Stomach (tissue), 9 donors: ENCODE results near the gene CDK7. TPM values are rescaled to one million over a fixed set of nuclear protein-coding genes. Genes with fewer than 3 reads are reported as not detected.

Experiments
- DNase-seq, 2 donors: peaks; one replicate each; pipeline versions ENCODE4 v3.0.0 to v3.0.0-alpha.2; 2013 to 2019
- H3K27ac ChIP-seq, 5 donors: fragments of 200-600 bp in 4 of 5; sonication (generic) in 4 of 5; one replicate each; pipeline ENCODE4 v1.5.1; 2013 to 2019; ENCODE audit warnings: mild to moderate bottlenecking in 1 of 5, moderate library complexity in 1 of 5
- H3K27me3 ChIP-seq, 3 donors: fragments of 200-600 bp; sonication (generic); one replicate each; pipeline ENCODE4 v1.5.1; 2017 to 2019; ENCODE audit warnings: mixed run types in 1 of 3
- H3K36me3 ChIP-seq, 4 donors: fragments of 200-600 bp; sonication (generic); 1 replicate in 3 of 4; 2 replicates in 1 of 4; pipeline ENCODE4 v1.5.1; 2016 to 2019
- H3K4me1 ChIP-seq, 4 donors: fragments of 200-600 bp; sonication (generic); one replicate each; pipeline ENCODE4 v1.5.1; 2016 to 2019
- H3K4me3 ChIP-seq, 4 donors: fragments of 200-600 bp; sonication (generic) in 3 of 4; one replicate each; pipeline ENCODE4 v1.5.1; 2016 to 2019; ENCODE audit warnings: mild to moderate bottlenecking in 1 of 4
- H3K9me3 ChIP-seq, 4 donors: fragments of 200-600 bp; sonication (generic); one replicate each; pipeline ENCODE4 v1.5.1; 2016 to 2019
- CTCF ChIP-seq, 7 experiments: fragments of 450-650 bp in 4 of 7; fragments of 200-600 bp in 3 of 7; sonication (generic) in 3 of 7; IDR thresholded peaks; one replicate each; pipeline ENCODE4 v1.5.1; 2016 to 2019; ENCODE audit warnings: antibody characterized with exemption in 7 of 7, control low read depth in 2 of 7, mild to moderate bottlenecking in 1 of 7
- EP300 ChIP-seq: sonication (generic); formaldehyde crosslinking; IDR thresholded peaks from one replicate; pipeline ENCODE4 v1.6.1; 2017; ENCODE audit warnings: antibody characterized with exemption
- POLR2A ChIP-seq, 4 donors: fragments of 450-650 bp; IDR thresholded peaks; one replicate each; pipeline ENCODE4 v1.6.1; 2016; ENCODE audit warnings: antibody characterized with exemption in 4 of 4, control low read depth in 2 of 4, mild to moderate bottlenecking in 1 of 4, moderate library complexity in 1 of 4
- POLR2AphosphoS5 ChIP-seq, 3 donors: sonication (generic); formaldehyde crosslinking; IDR thresholded peaks; one replicate each; pipeline ENCODE4 v1.6.1; 2016; ENCODE audit warnings: antibody characterized with exemption in 3 of 3
- WGBS, 5 donors: extraction: QIAGEN DNeasy Blood & Tissue Kit in 3 of 5; methylation state at CpG; one replicate each; pipeline versions ENCODE4 v1.1.5 to v1.1.7; 2013 to 2018; 5-methylcytosine and 5-hydroxymethylcytosine counted together
- intact Hi-C: fragments of 100-400 bp; cut with DNase I; formaldehyde crosslinking; loops from one replicate; pipeline ENCODE4 v1.15.1; 2023; ENCODE audit warnings: low total_unique reads
- polyA plus RNA-seq, 3 donors: library from polyadenylated mRNA; stranded (reverse); fragments of 200-250 nt; gene quantifications; one replicate each; pipeline ENCODE4 v1.2.3, GENCODE V29; 2013
- total RNA-seq, 5 donors: library from RNA; depleted of rRNA; stranded (reverse); fragments of >200 nt; gene quantifications; one replicate each; pipeline versions ENCODE4 v1.1.0 to v1.2.3, GENCODE V29; 2014 to 2016
- donor health status: healthy with polysubstance abuse.
- donor health status: Bipolar disorder and iron deficiency.
- donor health status: healthy.

CDK7 gene
- total and polyA plus RNA-seq, 8 donors = 5.8 to 51.4 (median 24.0) TPM; not detected in 2

DNA sequence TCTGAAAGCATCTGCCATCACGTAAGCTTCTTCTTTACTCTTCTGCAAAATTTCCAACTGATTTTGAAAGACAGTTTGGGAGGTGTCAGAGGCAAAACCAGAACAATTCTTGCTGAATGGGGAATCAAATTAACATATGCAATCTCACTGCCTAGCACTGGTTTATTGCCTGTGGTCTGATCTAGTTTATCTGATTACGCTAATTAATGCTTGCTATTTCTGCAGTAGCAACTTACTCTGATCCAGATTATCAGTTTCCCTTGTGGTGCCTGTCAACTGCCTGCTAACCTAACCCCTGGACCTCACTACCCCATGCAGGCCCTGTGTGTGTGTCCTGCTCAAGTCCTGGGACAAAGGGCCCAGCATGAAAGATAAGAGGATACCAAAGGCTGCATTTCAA, 57.6 kb downstream of the CDK7 start:
- H3K36me3 ChIP-seq = peaks cover 8 to 61% (median 50%) of the 10 kb centered on the region in 4 donors
- H3K4me1 ChIP-seq = no peaks in the 10 kb centered on the region
- no peaks in the 10 kb centered on the region for H3K27me3 ChIP-seq
- no peak overlapping the region for H3K4me3 ChIP-seq
- H3K27ac ChIP-seq = no peak overlapping the region
- intact Hi-C loops = no loop called here
- no peaks in the 10 kb centered on the region for H3K9me3 ChIP-seq
- TF ChIP-seq POLR2AphosphoS5 (IDR thresholded peaks at IDR 0.05) (no peak), POLR2A (IDR thresholded peaks at IDR 0.05) (no peak), CTCF (IDR thresholded peaks at IDR 0.05) (no peak), EP300 (no peak)
- WGBS, 5 donors = 95 to 97% (median 95%) methylated on average over 2 of the region's 2 CpGs
- no peak for DNase-seq

DNA sequence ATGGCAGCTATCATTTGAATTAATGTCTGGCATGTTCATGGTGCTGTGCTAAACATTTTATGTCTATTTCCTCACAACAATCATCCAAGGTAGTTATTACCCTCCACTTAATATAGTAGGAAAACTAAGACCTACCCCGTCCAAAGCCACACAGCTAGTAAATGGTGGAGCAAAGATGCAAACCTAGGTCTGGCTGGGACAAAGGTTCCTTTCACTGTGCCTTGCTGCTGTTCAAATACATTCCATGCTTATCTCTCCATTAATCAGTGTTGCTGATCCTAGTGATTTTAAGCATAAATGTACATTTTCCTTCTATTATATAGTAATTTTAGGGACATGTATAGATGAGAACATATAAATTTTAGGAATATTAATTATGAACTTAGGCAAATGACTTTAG, 59.2 kb downstream of the CDK7 start:
- WGBS, 5 donors = 19 to 80% (median 21%) methylated on average over 1 of the region's 1 CpG
- H3K4me3 ChIP-seq = no peak overlapping the region
- no peak overlapping the region for H3K27ac ChIP-seq
- H3K9me3 ChIP-seq = no peaks in the 10 kb centered on the region
- TF ChIP-seq CTCF (IDR thresholded peaks at IDR 0.05) = no peak
- TF ChIP-seq POLR2AphosphoS5 (IDR thresholded peaks at IDR 0.05) = no peak
- TF ChIP-seq EP300 = no peak
- TF ChIP-seq POLR2A (IDR thresholded peaks at IDR 0.05) = no peak
- peaks cover 4 to 59% (median 49%) of the 10 kb centered on the region in 4 donors for H3K36me3 ChIP-seq
- H3K27me3 ChIP-seq = no peaks in the 10 kb centered on the region
- intact Hi-C loops = no loop called here
- H3K4me1 ChIP-seq = no peaks in the 10 kb centered on the region
- DNase-seq = peak in 1 of 2 donors; percentile 12

- TF ChIP-seq CTCF (IDR thresholded peaks at IDR 0.05) (no peak), EP300 (no peak), POLR2AphosphoS5 (IDR thresholded peaks at IDR 0.05) (no peak), POLR2A (IDR thresholded peaks at IDR 0.05) (no peak)
- intact Hi-C loops = no loop called here
- 46 to 62% (median 58%) methylated on average over 10 of the region's 10 CpGs for WGBS, 5 donors
- no peaks in the 10 kb centered on the region for H3K27me3 ChIP-seq
- no peaks in the 10 kb centered on the region for H3K9me3 ChIP-seq
- H3K4me3 ChIP-seq = no peak overlapping the region
- no peak overlapping the region for H3K27ac ChIP-seq
- no peak for DNase-seq
- no peaks in the 10 kb centered on the region for H3K4me1 ChIP-seq
- peaks cover 4 to 66% (median 56%) of the 10 kb centered on the region in 4 donors for H3K36me3 ChIP-seq
Observed at GRCh38 chr5:69295088-69295754, 60.5 kb downstream of the CDK7 start.

DNA sequence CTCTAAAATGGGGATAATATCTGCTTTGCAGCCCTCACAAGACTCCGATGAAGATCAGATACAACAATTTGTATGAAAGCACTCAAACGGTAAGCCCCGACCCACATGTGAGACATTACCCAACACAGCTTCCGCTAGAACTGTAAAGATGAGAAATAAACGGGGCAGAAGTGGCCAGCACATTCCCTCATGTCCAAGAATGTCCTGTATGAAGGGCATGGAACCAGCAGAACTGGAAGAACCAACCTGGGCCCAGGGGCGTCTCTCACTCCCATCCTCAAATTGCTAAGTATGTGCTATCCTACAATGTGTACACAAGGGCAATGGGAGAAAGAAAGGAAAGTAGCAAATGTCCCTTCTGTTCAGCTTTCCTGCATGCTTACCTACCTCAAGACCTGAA, 64.9 kb downstream of the CDK7 start:
- Histone ChIP-seq H3K9me3 (no peaks in the 10 kb centered on the region), H3K4me3 (no peak overlapping the region), H3K27ac (no peak overlapping the region), H3K36me3 (peaks cover 0 to 46% (median 45%) of the 10 kb centered on the region in 4 donors), H3K27me3 (no peaks in the 10 kb centered on the region), H3K4me1 (no peaks in the 10 kb centered on the region)
- TF ChIP-seq POLR2A (IDR thresholded peaks at IDR 0.05) (no peak), POLR2AphosphoS5 (IDR thresholded peaks at IDR 0.05) (no peak), EP300 (no peak), CTCF (IDR thresholded peaks at IDR 0.05) (no peak)
- DNase-seq = no peak
- WGBS, 5 donors = 80 to 88% (median 84%) methylated on average over 6 of the region's 6 CpGs
- intact Hi-C loops = no loop called here
